Activated CD8-positive, alpha-beta memory T cell treated with anti-CD3 and anti-CD28 coated beads, Interleukin-2, amount 10 ng/mL, durations not matched to agents 7 days and 5 days (primary cell): ENCODE data around the gene KMT2D. TPM values are rescaled to one million over a fixed set of nuclear protein-coding genes. Genes with fewer than 3 reads are reported as not detected.
A peak's percentile ranks its signal among the peaks of the same experiment; 100 is the strongest.
"Not testable (repeated sequence)": the region's sequence is repeated elsewhere in the genome, so short reads cannot be mapped to it uniquely, and the experiment has no call there.

Experiments used
- ATAC-seq: fragments of 150-1000 bp; cut with Tn5 transposase; one replicate; pipeline ENCODE4 v1.10.0; 2021; ENCODE audit warnings: moderate library complexity
- CTCF ChIA-PET: fragments of 350-600 bp; sonication (Branson Sonifier 250); formaldehyde crosslinking; loops from one replicate; lab custom pipeline; 2021; ENCODE audit warnings: antibody characterized with exemption; lab: Charles Lee
- DNase-seq: peaks from one replicate; pipeline ENCODE4 v3.0.0-alpha.2; 2020
- H3K27ac Mint-ChIP-seq: one replicate; pipeline ENCODE4 v1.8.0; 2021; ENCODE audit warnings: mild to moderate bottlenecking, mixed read lengths
- H3K27me3 Mint-ChIP-seq: one replicate; pipeline ENCODE4 v1.8.0; 2021; ENCODE audit warnings: mixed read lengths
- H3K36me3 Mint-ChIP-seq: one replicate; pipeline ENCODE4 v1.8.0; 2021; ENCODE audit warnings: mild to moderate bottlenecking, mixed read lengths
- H3K4me1 Mint-ChIP-seq: one replicate; pipeline ENCODE4 v1.8.0; 2021; ENCODE audit warnings: mixed read lengths
- H3K4me3 Mint-ChIP-seq: one replicate; pipeline ENCODE4 v1.8.0; 2021; ENCODE audit warnings: mild to moderate bottlenecking, moderate library complexity, mixed read lengths
- H3K9me3 Mint-ChIP-seq: one replicate; pipeline ENCODE4 v1.8.0; 2022; ENCODE audit warnings: low read depth, mixed read lengths
- total RNA-seq, 2 experiments: library from RNA; stranded (reverse); gene quantifications; one replicate each; pipeline ENCODE4 v1.2.3, GENCODE V29; 2021

The KMT2D gene
- total RNA-seq, 2 experiments from 2014 or later = 107 to 132 TPM

GRCh38 chr12:49070971-49071370 is 10.4 kb upstream of the KMT2D start:
- CTCF ChIA-PET = interaction anchor here (1.3 to 8.6 kb wide), 8 partner anchors 16 to 190 kb away, joined by 4 to 179 read pairs (median 12); partner anchors contain the start of genes DHH and TUBA1B
- DNase-seq = no peak
- Mint-ChIP-seq H3K27me3 (no peaks in the 10 kb centered on the region), H3K4me3 (no peak overlapping the region), H3K27ac (peak overlapping the region; percentile 39), H3K4me1 (peaks cover 29% of the 10 kb centered on the region), H3K36me3 (no peaks in the 10 kb centered on the region), H3K9me3 (no peaks in the 10 kb centered on the region)
- no peak for ATAC-seq

- DNase-seq = peak; percentile 100
- Mint-ChIP-seq H3K27ac (peak within 1 kb of the TSS; percentile 92), H3K4me3 (peak within 1 kb of the TSS; percentile 87), H3K4me1 (peaks cover 29% of the 10 kb centered on the region), H3K27me3 (no peaks in the 10 kb centered on the region), H3K9me3 (no peaks in the 10 kb centered on the region), H3K36me3 (peaks cover 5% of the 10 kb centered on the region)
- CTCF ChIA-PET = interaction anchor here (0.7 to 8.6 kb wide), 24 partner anchors 11 to 1300 kb away, joined by 3 to 179 read pairs (median 4); partner anchors contain the start of genes DDX23, DHH, KMT2D and LMBR1L
- ATAC-seq = peak; percentile 99
Measured at GRCh38 chr12:49069507-49070346, 9.1 kb upstream of the KMT2D start, which contains the start of gene RHEBL1. Gene RHEBL1 (minus strand): TSS chr12:49069979. CDS start chr12:49069785, 194 bp downstream.

- no peak for ATAC-seq
- no peaks in the 10 kb centered on the region for H3K9me3 Mint-ChIP-seq
- H3K4me1 Mint-ChIP-seq = peaks cover 31% of the 10 kb centered on the region
- peak overlapping the region; percentile 86 for H3K27ac Mint-ChIP-seq
- CTCF ChIA-PET = interaction anchor here (0.7 to 8.6 kb wide), 21 partner anchors 10 to 217 kb away, joined by 3 to 222 read pairs (median 6); partner anchors contain the start of genes DDX23, DHH, KMT2D and LMBR1L
- DNase-seq = no peak
- no peaks in the 10 kb centered on the region for H3K27me3 Mint-ChIP-seq
- peaks cover 6% of the 10 kb centered on the region for H3K36me3 Mint-ChIP-seq
- peak overlapping the region; percentile 87 for H3K4me3 Mint-ChIP-seq
Measured at GRCh38 chr12:49068879-49069506, 8.4 kb upstream of the KMT2D start.

- no peaks in the 10 kb centered on the region for H3K27me3 Mint-ChIP-seq
- H3K4me1 Mint-ChIP-seq = peaks cover 31% of the 10 kb centered on the region
- CTCF ChIA-PET = interaction anchor here (1.2 to 8.6 kb wide), 7 partner anchors 10 to 65 kb away, joined by 3 to 222 read pairs (median 7); partner anchors contain the start of genes DHH and TUBA1B
- DNase-seq = no peak
- no peak overlapping the region for H3K4me3 Mint-ChIP-seq
- peaks cover 9% of the 10 kb centered on the region for H3K36me3 Mint-ChIP-seq
- no peak for ATAC-seq
- no peaks in the 10 kb centered on the region for H3K9me3 Mint-ChIP-seq
- H3K27ac Mint-ChIP-seq = no peak overlapping the region
Measured at GRCh38 chr12:49066120-49066519, 5.5 kb upstream of the KMT2D start.

DNA sequence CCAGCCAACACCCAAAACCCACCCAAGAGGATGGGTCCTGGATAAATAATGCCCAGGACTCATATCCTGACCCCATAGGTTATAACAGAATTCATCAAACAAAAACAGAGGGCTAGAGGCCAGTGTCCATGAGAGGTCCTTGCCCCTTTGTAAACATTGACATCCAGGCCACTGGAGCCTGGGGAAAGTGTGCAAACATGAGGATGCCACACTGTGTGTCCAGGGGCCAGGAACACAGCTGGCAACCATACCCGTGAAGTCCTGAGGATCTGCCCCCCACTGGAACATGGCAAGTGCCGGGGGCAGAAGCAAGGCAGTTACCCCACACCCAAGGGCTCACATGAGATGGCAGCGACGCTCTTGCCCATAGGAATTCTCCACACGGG is 4.2 kb upstream of the KMT2D start:
- CTCF ChIA-PET = interaction anchor here (0.8 to 8.6 kb wide), 34 partner anchors 8 to 502 kb away, joined by 3 to 222 read pairs (median 5); partner anchors contain the start of genes DHH and TUBA1B
- no peak for ATAC-seq
- no peak overlapping the region for H3K27ac Mint-ChIP-seq

DNA sequence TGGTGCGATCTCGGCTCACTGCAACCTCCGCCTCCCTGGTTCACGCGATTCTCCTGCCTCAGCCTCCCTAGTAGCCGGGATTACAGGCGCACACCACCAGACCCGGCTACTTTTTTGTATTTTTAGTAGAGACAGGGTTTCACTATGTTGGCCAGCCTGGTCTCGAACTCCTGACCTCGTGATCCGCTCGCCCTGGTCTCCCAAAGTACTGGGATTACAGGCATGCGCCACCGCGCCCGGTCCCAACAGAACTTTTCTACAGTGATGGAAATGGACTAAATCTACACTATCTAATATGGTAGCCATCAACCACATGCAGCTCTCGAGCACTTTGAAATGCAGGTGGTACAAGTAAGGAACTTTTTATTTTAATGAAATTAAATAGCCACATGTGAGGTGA is 1.3 kb upstream of the KMT2D start:
- DNase-seq, H3K27ac Mint-ChIP-seq, ATAC-seq, H3K27me3 Mint-ChIP-seq, H3K36me3 Mint-ChIP-seq, H3K9me3 Mint-ChIP-seq: not testable (repeated sequence)
- CTCF ChIA-PET = interaction anchor here (0.9 to 7.3 kb wide), 3 partner anchors 23 to 65 kb away, joined by 3 to 222 read pairs (median 17); partner anchors contain the start of gene DHH
- peak overlapping the region; percentile 89 for H3K4me3 Mint-ChIP-seq
- H3K4me1 Mint-ChIP-seq = peaks cover 36% of the 10 kb centered on the region

More for the DNA sequence above, 4.2 kb upstream of the KMT2D start:
- Mint-ChIP-seq H3K27me3 (no peaks in the 10 kb centered on the region), H3K9me3 (no peaks in the 10 kb centered on the region), H3K4me3 (no peak overlapping the region), H3K36me3 (peaks cover 9% of the 10 kb centered on the region), H3K4me1 (peaks cover 26% of the 10 kb centered on the region)
- DNase-seq = no peak

GRCh38 chr12:49061157-49061650 is 610 bp upstream of the KMT2D start:
- peak overlapping the region; percentile 95 for H3K27ac Mint-ChIP-seq
- H3K36me3 Mint-ChIP-seq = peaks cover 9% of the 10 kb centered on the region
- DNase-seq (no peak), ATAC-seq (peak; percentile 2)
- CTCF ChIA-PET = interaction anchor here (0.9 to 3.7 kb wide), 3 partner anchors 9 to 27 kb away, joined by 3 to 22 read pairs (median 17); partner anchors contain the start of gene RHEBL1
- peaks cover 44% of the 10 kb centered on the region for H3K4me1 Mint-ChIP-seq
- no peaks in the 10 kb centered on the region for H3K9me3 Mint-ChIP-seq
- H3K27me3 Mint-ChIP-seq = no peaks in the 10 kb centered on the region
- peak overlapping the region; percentile 89 for H3K4me3 Mint-ChIP-seq

DNA sequence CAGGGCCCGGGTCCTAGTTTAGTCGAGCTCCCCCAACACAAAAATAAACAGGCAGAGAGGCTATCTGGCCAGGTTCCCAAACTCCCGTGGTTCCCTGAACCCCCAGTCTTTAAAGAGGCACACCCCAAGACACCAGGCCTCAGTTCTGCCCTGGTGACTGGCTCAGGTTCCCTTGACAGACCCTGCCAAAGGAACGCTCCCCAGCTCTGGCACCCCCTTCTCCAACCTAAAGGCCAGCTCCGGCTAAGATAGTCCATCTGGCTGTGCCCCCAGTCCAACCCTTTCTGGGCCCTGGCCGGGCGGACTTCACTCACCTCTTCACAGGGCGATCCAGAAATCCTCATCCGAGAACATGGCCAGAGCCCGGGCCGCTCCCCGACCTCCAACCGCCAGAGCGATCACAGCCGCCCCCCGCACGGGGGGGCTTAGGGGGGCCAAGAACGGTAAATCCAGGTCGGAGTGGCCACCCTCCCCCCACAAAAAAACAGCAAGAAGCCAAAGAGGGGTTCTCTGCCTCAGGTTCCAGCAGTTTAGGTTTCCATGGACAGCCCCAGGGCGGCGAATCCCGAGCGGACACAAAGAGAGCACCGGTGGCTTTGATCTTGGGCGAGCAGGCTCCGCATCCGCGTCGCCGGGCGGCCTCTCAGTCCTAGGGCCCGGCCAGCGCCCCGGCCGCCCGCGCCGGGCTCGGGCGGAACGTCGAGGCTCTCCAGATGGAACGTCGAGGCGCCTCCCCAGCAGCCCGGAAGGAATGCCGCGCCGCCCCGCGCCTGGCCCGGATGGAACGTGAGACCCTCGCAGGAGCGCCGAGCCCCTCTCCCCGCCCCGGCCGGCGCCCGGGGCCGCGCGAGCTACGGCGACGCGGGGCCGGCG is 1.1 kb downstream of the KMT2D start:
- H3K9me3 Mint-ChIP-seq = no peaks in the 10 kb centered on the region
- H3K27ac Mint-ChIP-seq = peak overlapping the region; percentile 86
- ATAC-seq = peak; percentile 9
- H3K27me3 Mint-ChIP-seq = no peaks in the 10 kb centered on the region
- H3K36me3 Mint-ChIP-seq = peaks cover 13% of the 10 kb centered on the region
- peaks cover 58% of the 10 kb centered on the region for H3K4me1 Mint-ChIP-seq
- DNase-seq = peak; percentile 49
- CTCF ChIA-PET = interaction anchor here (0.8 to 3.7 kb wide), 7 partner anchors 9 to 71 kb away, joined by 3 to 22 read pairs (median 15); partner anchors contain the start of genes DHH and RHEBL1
- H3K4me3 Mint-ChIP-seq = peak overlapping the region; percentile 91

DNA sequence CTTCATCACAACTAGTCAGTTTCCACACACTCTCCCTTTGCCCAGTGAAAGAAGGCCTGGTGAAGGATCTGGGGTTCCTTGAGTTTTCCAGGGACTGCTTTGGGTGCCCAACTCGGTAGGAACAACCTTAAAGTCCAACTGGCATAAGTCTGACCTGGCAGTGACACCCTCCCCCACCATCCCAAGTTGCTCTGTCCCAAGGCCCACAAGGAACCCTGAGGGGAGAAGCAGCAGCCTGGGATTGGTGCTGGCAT is 1.6 kb downstream of the KMT2D start:
- CTCF ChIA-PET = interaction anchor here (0.8 to 3.7 kb wide), 10 partner anchors 10 to 176 kb away, joined by 3 to 22 read pairs (median 6); partner anchors contain the start of genes DHH and RHEBL1
- Mint-ChIP-seq H3K4me1 (peaks cover 56% of the 10 kb centered on the region), H3K27ac (peak overlapping the region; percentile 86), H3K27me3 (no peaks in the 10 kb centered on the region), H3K9me3 (no peaks in the 10 kb centered on the region), H3K36me3 (peaks cover 12% of the 10 kb centered on the region), H3K4me3 (peak overlapping the region; percentile 91)
- DNase-seq = no peak
- ATAC-seq = no peak

DNA sequence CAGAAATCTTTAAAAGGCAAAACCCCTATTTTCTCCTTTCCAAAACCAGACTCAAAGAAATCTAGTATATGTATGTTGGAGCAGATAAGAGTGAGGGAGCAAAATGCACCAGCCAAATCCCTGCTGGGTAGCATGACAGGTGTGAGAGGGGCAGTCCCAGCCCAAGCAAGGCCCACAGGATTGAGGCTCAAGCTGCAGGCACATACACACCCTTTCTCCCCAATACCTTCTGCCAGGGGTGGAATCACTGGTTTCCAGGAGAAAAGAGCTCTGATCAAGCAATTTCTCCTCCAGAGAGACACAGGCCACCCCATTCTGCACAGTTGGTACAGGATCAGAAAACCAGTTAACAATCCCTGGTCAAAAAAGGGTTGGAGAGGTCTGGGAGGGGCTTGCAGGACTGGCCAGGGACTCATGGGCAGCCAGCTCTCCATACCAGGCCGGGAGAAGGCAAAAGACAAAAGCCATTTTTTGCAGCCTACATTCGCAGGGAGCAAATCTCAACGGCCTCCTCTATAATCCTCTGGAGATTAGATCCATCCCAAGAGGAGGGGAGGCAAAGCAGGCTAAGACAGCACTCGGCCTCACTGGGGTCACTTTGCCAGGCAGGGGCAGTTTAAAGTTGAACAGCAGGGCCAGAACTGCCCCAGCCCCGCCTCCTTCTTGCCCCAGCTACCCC is 2.1 kb downstream of the KMT2D start:
- H3K27ac Mint-ChIP-seq = peak overlapping the region; percentile 86
- DNase-seq = no peak
- H3K9me3 Mint-ChIP-seq = no peaks in the 10 kb centered on the region
- H3K4me1 Mint-ChIP-seq = peaks cover 52% of the 10 kb centered on the region
- H3K4me3 Mint-ChIP-seq = peak overlapping the region; percentile 91
- H3K27me3 Mint-ChIP-seq = no peaks in the 10 kb centered on the region
- CTCF ChIA-PET = interaction anchor here (0.8 to 3.7 kb wide), 10 partner anchors 10 to 177 kb away, joined by 3 to 22 read pairs (median 6); partner anchors contain the start of genes DHH and RHEBL1
- peaks cover 12% of the 10 kb centered on the region for H3K36me3 Mint-ChIP-seq
- no peak for ATAC-seq

- Mint-ChIP-seq H3K9me3 (no peaks in the 10 kb centered on the region), H3K4me1 (peaks cover 50% of the 10 kb centered on the region), H3K27ac (peak overlapping the region; percentile 72), H3K4me3 (peak overlapping the region; percentile 91), H3K36me3 (peaks cover 18% of the 10 kb centered on the region), H3K27me3 (no peaks in the 10 kb centered on the region)
- CTCF ChIA-PET = interaction anchor here (0.8 to 3.7 kb wide), 9 partner anchors 12 to 209 kb away, joined by 3 to 22 read pairs (median 4); partner anchors contain the start of genes DHH and RHEBL1
- DNase-seq = no peak
- no peak for ATAC-seq
Measured at GRCh38 chr12:49057888-49058287, 2.7 kb downstream of the KMT2D start.
